ENCODE data around the gene MAP6D1.

MAP6D1 gene

DNA sequence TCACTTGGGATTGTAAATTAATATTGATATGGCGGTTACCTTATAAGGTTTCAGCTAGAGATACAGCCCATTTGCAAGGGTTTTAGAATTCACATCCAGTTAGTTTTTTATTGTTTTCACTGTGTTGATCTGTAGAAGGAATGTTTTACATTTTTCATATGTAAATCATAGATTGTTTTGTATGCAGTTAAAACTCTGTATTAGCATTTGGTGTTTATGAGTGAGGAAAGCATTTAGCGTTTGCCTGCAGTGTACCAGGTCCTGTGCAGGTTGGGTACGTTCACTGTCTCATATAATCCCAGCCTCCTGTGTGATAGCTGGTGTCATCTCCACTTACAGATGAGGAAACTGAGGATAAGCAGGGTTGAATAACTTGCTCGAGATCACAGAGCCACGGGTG, 23.8 kb downstream of the MAP6D1 start:
- no peak overlapping the region for H3K4me3 ChIP-seq (ENCODE audit: low read length)
- TF ChIP-seq, protein P1, sequence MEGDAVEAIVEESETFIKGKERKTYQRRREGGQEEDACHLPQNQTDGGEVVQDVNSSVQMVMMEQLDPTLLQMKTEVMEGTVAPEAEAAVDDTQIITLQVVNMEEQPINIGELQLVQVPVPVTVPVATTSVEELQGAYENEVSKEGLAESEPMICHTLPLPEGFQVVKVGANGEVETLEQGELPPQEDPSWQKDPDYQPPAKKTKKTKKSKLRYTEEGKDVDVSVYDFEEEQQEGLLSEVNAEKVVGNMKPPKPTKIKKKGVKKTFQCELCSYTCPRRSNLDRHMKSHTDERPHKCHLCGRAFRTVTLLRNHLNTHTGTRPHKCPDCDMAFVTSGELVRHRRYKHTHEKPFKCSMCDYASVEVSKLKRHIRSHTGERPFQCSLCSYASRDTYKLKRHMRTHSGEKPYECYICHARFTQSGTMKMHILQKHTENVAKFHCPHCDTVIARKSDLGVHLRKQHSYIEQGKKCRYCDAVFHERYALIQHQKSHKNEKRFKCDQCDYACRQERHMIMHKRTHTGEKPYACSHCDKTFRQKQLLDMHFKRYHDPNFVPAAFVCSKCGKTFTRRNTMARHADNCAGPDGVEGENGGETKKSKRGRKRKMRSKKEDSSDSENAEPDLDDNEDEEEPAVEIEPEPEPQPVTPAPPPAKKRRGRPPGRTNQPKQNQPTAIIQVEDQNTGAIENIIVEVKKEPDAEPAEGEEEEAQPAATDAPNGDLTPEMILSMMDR (conservative IDR thresholded peaks at IDR 0.05; ENCODE audit: low read depth, low read length): no peak
- DNase-seq (ENCODE audit: low read depth): no peak

- no peak for DNase-seq (ENCODE audit: low read depth)
- TF ChIP-seq, protein P1 (conservative IDR thresholded peaks at IDR 0.05; ENCODE audit: low read depth, low read length): no peak
- no peak overlapping the region for H3K4me3 ChIP-seq (ENCODE audit: low read length)
Measured at GRCh38 chr3:183800243-183800863, 25.0 kb downstream of the MAP6D1 start.

GRCh38 chr3:183799461-183799860, 25.9 kb downstream of the MAP6D1 start:
- H3K4me3 ChIP-seq (ENCODE audit: low read length): no peak overlapping the region
- TF ChIP-seq, protein P1 (conservative IDR thresholded peaks at IDR 0.05; ENCODE audit: low read depth, low read length): no peak
- DNase-seq (ENCODE audit: low read depth): no peak

GRCh38 chr3:183797996-183798395, 27.4 kb downstream of the MAP6D1 start:
- no peak overlapping the region for H3K4me3 ChIP-seq (ENCODE audit: low read length)
- TF ChIP-seq, protein P1 (conservative IDR thresholded peaks at IDR 0.05; ENCODE audit: low read depth, low read length): no peak
- no peak for DNase-seq (ENCODE audit: low read depth)

DNA sequence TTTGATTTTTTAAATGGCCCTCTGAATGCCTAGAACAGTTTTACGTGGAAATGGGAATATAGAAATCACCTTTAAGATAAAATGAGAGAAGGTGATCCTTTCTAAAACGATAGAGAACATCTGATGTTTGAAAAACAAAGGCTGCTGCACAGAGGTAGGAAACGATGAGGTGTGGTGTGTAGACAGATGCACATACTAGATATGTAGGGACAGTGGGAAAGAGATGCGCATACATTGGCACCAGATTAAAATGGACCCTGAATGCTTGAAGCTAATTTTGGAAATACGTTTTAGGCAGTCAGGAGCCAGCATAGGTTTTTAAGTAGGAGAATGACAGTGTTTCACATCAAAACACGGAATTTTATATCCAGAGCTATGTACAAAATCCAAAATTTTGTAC, 29.0 kb downstream of the MAP6D1 start:
- H3K4me3 ChIP-seq (ENCODE audit: low read length): no peak overlapping the region
- TF ChIP-seq, protein P1 (conservative IDR thresholded peaks at IDR 0.05; ENCODE audit: low read depth, low read length): no peak
- no peak for DNase-seq (ENCODE audit: low read depth)

GRCh38 chr3:183794452-183794851, 30.9 kb downstream of the MAP6D1 start:
- no peak overlapping the region for H3K4me3 ChIP-seq (ENCODE audit: low read length)
- no peak for DNase-seq (ENCODE audit: low read depth)
- TF ChIP-seq, protein P1 (conservative IDR thresholded peaks at IDR 0.05; ENCODE audit: low read depth, low read length): no peak

- TF ChIP-seq, protein P1 (conservative IDR thresholded peaks at IDR 0.05; ENCODE audit: low read depth, low read length): no peak
- H3K4me3 ChIP-seq (ENCODE audit: low read length): no peak overlapping the region
- no peak for DNase-seq (ENCODE audit: low read depth)
Measured at GRCh38 chr3:183792976-183793375, 32.4 kb downstream of the MAP6D1 start.

Data from retinal pigment epithelial cell (primary cell).